GM12801 (cell line): Measurements from ENCODE around the gene FBLN7.

ENCODE experiments used
- TF ChIP-seq, protein P1 (sequence below): IDR thresholded peaks from one replicate; pipeline ENCODE4 v1.5.1; 2011; ENCODE audit warnings: control low read depth; ENCODE audit not compliant: insufficient read length; ENCODE audit errors: extremely low read depth

Gene FBLN7

DNA sequence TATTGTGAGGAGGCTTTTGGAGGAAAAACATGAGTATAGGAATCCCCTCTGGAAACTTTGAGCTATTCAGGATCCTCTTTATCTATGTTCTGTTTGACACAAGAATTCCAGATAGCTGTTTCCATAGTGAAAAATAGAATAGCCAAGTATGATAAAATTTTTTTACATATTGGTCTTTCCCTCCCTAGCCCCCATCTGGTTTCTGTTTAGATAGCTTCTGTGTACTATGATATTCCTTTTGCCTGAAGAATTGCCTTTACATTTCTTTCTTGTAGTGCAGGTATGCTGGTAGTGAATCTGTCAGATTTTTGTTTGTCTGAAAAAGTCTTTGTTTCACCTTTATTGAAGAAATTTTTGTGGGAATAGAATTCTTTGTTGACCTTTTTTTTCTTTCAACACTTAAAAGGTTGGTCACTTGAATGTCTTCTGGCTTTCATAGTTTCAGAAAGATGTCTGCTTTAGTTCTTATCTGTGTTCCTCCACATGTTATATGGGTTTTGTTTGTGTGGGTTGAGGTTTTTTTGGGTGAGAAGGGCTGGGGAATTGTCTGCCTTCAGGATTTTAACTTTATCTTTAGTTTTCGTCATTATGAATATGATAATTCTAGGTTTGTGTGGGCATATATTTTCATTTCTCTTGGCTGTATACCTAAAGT is 29.9 kb upstream of the FBLN7 start:
- TF ChIP-seq, protein P1, sequence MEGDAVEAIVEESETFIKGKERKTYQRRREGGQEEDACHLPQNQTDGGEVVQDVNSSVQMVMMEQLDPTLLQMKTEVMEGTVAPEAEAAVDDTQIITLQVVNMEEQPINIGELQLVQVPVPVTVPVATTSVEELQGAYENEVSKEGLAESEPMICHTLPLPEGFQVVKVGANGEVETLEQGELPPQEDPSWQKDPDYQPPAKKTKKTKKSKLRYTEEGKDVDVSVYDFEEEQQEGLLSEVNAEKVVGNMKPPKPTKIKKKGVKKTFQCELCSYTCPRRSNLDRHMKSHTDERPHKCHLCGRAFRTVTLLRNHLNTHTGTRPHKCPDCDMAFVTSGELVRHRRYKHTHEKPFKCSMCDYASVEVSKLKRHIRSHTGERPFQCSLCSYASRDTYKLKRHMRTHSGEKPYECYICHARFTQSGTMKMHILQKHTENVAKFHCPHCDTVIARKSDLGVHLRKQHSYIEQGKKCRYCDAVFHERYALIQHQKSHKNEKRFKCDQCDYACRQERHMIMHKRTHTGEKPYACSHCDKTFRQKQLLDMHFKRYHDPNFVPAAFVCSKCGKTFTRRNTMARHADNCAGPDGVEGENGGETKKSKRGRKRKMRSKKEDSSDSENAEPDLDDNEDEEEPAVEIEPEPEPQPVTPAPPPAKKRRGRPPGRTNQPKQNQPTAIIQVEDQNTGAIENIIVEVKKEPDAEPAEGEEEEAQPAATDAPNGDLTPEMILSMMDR = no peak

DNA sequence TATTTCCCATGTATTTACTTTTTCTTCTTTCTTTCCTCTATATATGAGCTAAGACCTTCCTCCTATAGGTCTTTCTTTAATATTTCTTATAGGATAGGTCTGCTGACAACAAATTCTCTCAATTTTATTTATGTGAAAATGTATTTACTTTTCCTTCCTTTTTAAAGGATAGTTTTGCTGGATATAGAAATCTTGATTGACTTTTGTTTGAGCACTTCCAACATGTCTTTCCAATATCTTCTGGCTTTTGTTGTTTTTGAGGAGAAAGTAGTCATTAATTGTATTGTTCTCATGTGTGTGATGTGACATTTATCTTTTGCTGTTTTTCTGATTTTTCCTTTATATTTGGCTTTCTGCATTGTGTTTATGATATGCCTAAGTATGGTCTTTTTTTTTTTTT is 28.9 kb upstream of the FBLN7 start:
- TF ChIP-seq, protein P1 = no peak

DNA sequence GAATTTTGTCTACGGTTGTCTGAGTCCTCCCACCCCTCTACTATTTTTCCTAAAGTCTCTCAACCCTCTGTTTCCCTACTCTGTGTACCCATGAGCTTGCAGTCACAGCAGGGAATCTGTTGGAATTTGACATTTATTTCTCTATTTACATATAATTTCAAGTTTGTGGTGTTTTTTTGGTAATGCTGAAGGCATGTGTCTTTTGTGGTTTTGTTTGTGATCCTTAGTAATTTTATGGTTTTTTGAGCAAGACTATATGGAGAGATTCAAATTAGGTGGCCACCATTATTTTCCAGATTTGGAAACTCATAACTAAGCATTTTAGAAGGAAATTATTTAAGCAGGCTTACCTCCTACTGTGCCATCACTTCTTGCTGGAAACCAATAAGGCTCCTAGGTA is 27.2 kb upstream of the FBLN7 start:
- TF ChIP-seq, protein P1 = no peak

DNA sequence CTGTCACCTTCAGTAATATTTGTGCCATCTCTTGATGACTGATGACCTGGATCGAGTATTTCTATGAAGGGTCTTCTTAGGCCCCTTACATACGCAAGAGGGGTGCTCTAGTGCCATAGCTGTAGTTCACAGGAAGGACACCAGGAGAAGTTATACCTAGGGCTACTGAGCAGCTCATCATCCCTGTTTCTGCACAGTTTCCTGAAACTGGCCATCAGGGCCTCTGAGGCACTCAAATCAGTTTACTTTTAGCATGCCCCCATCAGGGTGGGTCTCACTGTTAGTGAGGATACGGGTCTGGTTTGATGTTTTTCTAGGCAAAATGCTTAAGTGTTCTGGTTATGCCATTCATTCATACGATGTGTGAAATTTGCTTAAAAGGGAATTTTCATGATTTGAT is 20.0 kb upstream of the FBLN7 start:
- TF ChIP-seq, protein P1 = no peak

DNA sequence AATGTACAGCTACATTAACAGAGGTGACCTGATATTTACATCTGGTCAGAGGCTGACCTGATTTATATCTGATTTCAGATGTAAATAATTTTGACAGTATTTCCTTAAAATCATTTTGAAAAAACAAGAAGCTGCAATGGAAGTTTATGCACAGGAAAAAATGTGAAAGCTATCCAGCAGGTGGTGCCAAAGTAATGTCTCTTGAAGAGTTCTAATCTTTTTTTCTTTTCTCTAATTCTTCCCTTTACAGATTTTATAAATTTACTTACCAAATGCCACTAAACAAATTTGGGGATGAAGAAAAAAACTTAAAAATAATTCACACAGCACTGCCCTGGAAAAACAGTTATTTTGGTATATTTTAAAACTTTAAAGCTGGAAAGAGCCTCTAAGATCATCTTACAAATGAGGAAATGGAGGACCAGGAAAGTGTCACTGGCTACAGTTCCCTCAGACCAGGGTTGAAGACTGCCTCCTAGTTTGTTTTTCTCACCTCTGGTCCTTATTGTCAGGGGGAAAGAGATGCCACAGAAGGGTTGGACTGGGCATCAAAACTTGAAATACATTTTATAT is 16.4 kb upstream of the FBLN7 start:
- TF ChIP-seq, protein P1 = no peak

DNA sequence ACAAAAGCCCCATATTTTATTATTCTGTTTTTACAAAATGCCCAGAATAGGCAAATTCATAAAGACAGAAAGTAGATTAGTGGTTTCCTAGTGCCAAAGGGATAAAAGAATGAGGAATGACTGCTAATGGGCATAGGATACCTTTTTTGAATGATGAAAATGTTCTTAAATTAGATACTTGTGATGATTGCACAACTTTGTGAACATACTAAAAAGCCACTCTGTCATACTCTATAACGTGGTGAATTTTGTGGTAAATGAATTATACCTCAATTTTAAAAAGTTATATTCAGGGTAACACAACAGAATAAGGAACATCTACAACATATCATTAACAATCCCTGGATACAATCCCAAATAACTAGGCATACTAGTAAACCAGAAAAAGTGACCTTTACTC is 9.1 kb upstream of the FBLN7 start:
- TF ChIP-seq, protein P1 = no peak

DNA sequence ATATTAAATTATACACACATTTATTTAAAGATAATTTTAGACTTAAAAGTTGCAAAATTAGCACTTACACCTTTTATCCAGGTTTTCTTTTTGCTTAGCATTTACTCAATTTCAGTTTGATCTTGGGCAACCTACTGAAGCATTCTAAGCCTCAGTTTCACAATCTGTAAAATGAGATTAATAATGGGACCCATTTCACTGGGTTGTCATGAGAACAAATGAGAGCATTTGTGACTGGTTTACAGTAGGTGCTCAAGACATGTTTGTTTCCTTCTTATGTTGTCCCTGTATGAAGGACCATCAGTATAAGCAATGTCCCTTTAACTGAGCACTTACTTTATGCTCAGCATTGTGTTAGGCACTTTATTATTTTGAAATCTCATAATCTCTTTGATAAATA is 4.8 kb upstream of the FBLN7 start:
- TF ChIP-seq, protein P1 = no peak
